Measurements from ENCODE around the gene RAD51D.

- TF ChIP-seq CTCF (IDR thresholded peaks at IDR 0.05; ENCODE audit: borderline replicate concordance, extremely low read depth, low read length, poor library complexity, severe bottlenecking) (no peak), EZH2 (IDR thresholded peaks at IDR 0.05; ENCODE audit: borderline replicate concordance, low read depth, low read length, severe bottlenecking) (no peak)
Measured at GRCh38 chr17:35082073-35082657, 37.5 kb downstream of the RAD51D start.

All from DND-41 (cell line).